Measurements from ENCODE around the gene DISC1. TPM values are rescaled to one million over a fixed set of nuclear protein-coding genes. Genes with fewer than 3 reads are reported as not detected.

The DISC1 gene
- total and polyA plus RNA-seq, 7 experiments from 2014 or later, result 7.8 to 33.8 (median 17.1) TPM

DNA sequence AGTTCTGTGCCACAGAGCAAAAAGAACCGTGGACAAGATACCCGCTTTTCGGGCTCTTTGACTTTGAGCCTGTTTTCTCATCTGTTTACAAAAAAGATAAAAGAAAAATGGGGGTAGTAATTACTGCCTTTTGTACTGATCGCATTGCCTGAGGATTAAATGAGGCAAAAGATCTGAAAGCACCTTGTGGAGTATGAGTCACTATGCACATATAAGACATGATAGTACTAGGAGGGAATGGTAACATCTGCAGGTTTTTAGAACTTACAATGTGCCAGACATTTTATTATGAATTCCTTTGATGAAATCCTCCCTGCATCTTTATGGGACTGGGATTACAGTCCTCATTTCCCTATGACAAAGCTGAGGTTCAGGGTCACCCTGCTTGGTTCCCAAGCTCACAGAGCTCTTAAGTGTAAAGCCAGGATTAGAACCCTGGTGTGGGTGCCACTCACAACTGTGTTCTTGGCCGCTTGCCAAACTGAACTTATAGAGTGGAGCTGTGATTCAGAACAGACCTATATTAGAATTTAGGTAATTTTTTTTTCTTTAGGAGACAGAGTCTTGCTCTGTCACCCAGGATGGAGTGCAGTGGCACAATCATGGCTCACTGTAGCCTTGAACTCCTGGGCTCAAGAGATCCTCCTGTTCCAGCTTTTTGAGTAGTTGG, 1.8 kb downstream of the DISC1 start:
- Mint-ChIP-seq H3K4me3 (peak overlapping the region; percentile 88 to 98 (median 94)), H3K27ac (peak overlapping the region; percentile 77 to 94 (median 90)), H3K27me3 (peaks cover 0 to 19% (median 0%) of the 10 kb centered on the region in 5 donors), H3K9me3 (peaks cover 0 to 2% (median 0%) of the 10 kb centered on the region in 11 donors), H3K4me1 (peaks cover 17 to 64% (median 48%) of the 10 kb centered on the region in 7 donors), H3K36me3 (peaks cover 0 to 7% (median 4%) of the 10 kb centered on the region in 5 donors)
- ATAC-seq, result no peak
- DNase-seq, result peak in 6 of 9 donors; percentile 13 to 35 (median 18)
- Histone ChIP-seq H3K27me3 (ENCODE audit: control insufficient read depth in 2 of 2, insufficient read depth in 2 of 2, low read length in 2 of 2) (no peaks in the 10 kb centered on the region), H3K4me1 (ENCODE audit: control insufficient read depth in 2 of 2, insufficient read depth in 2 of 2, low read length in 2 of 2) (peaks cover 8 to 16% of the 10 kb centered on the region in 2 donors), H3K9me3 (ENCODE audit: control insufficient read depth in 2 of 3, low read length in 3 of 3) (no peaks in the 10 kb centered on the region), H3K36me3 (ENCODE audit: control insufficient read depth in 2 of 3, insufficient read depth in 3 of 3, low read length in 3 of 3) (peaks cover 0 to 4% (median 0%) of the 10 kb centered on the region in 3 experiments), H3K27ac (ENCODE audit: low read depth, low read length) (peak overlapping the region; percentile 60), H3K4me3 (ENCODE audit: low read length) (peak overlapping the region; percentile 74)
- CTCF ChIA-PET, result interaction anchor here (0.5 to 0.8 kb wide), 2 partner anchors 35 to 55 kb away, joined by 3 to 4 read pairs; no protein-coding TSS in a partner anchor
- POLR2A ChIA-PET, result interaction anchor here (0.6 to 1.1 kb wide), 4 partner anchors 15 to 208 kb away, joined by 3 to 5 read pairs (median 4); no protein-coding TSS in a partner anchor
- intact Hi-C loops (cut with micrococcal nuclease), result loop anchor here in 1 of 2 donors (10.0 kb wide), 2 partner anchors 654 to 984 kb away; partner anchors contain the start of genes ARV1, COG2 and TTC13

DNA sequence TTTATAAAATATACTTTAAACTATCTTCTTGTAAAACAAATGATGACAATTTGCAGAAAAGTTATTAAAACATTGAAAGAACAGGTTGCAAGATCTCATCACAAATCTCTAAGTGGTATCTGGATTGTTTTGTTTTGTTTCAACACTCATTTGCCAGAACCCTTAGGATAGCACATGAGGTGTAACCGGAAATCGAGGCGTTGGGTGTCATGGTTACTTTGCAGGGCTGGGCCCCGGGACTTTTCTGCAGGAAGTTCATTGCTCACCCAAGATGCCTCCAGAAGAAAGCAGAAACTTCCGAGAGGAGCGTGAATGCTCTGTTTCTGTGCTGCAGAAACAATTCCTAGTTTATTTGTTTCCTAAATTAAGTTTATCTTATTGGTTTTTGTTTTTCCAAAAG, 2.5 kb downstream of the DISC1 start:
- POLR2A ChIA-PET, result interaction anchor here (1.1 kb wide), 1 partner anchor 16 kb away, joined by 5 read pairs; no protein-coding TSS in a partner anchor
- peaks cover 0 to 2% (median 0%) of the 10 kb centered on the region in 11 donors for H3K9me3 Mint-ChIP-seq
- peak overlapping the region; percentile 41 for H3K27ac ChIP-seq (ENCODE audit: low read depth, low read length)
- DNase-seq, result peak in 3 of 9 donors; percentile 18 to 22 (median 21)
- no peaks in the 10 kb centered on the region for H3K27me3 ChIP-seq (ENCODE audit: control insufficient read depth in 2 of 2, insufficient read depth in 2 of 2, low read length in 2 of 2)
- peaks cover 0 to 12% (median 0%) of the 10 kb centered on the region in 5 donors for H3K27me3 Mint-ChIP-seq
- ATAC-seq, result no peak
- H3K9me3 ChIP-seq (ENCODE audit: control insufficient read depth in 2 of 3, low read length in 3 of 3), result no peaks in the 10 kb centered on the region
- no peak overlapping the region for H3K4me3 ChIP-seq (ENCODE audit: low read length)
- peaks cover 0 to 13% (median 4%) of the 10 kb centered on the region in 5 donors for H3K36me3 Mint-ChIP-seq
- H3K27ac Mint-ChIP-seq, result peak overlapping the region; percentile 9 to 92 (median 68)
- peaks cover 0 to 4% (median 0%) of the 10 kb centered on the region in 3 experiments for H3K36me3 ChIP-seq (ENCODE audit: control insufficient read depth in 2 of 3, insufficient read depth in 3 of 3, low read length in 3 of 3)
- peaks cover 13 to 65% (median 50%) of the 10 kb centered on the region in 7 donors for H3K4me1 Mint-ChIP-seq
- H3K4me3 Mint-ChIP-seq, result peak overlapping the region; percentile 32 to 93 (median 63)
- CTCF ChIA-PET, result interaction anchor here (0.5 to 0.8 kb wide), 2 partner anchors 36 to 54 kb away, joined by 3 to 4 read pairs; no protein-coding TSS in a partner anchor
- intact Hi-C loops (cut with micrococcal nuclease), result loop anchor here in 1 of 2 donors (10.0 kb wide), 2 partner anchors 654 to 984 kb away; partner anchors contain the start of genes ARV1, COG2 and TTC13
- peaks cover 8 to 16% of the 10 kb centered on the region in 2 donors for H3K4me1 ChIP-seq (ENCODE audit: control insufficient read depth in 2 of 2, insufficient read depth in 2 of 2, low read length in 2 of 2)

DNA sequence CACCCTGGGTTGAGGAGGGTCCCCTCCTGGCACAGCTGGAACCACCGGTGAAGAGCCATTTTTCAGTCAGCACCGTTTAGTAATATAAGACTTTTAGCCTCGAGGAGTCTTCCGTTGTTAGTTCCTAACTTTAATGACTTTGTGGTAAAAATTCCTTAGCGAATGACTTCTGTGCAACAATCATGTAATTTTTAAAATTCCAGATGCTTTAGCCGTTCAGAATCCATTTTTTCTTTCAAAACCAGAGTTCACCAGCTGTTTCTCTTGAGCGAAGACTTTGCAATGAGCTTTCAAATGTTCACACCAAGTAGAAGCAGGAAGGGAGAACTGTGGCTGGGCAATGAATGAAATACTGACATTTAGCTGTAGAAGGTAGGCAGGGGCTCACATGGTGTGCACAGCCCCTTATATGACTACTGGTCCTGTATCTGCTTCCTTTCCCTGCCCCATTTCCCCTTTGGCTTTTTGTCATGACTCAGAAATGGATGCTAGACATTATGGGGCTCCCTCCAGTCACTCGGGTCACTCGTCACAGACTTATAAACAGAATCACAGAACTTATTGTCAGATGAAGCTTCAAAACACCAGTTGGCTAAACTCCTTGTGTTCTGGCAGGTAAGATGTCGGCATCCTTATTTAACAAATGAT, 4.1 kb downstream of the DISC1 start:
- DNase-seq (no peak), ATAC-seq (no peak)
- Mint-ChIP-seq H3K27ac (peak overlapping the region in 5 of 9 donors; percentile 43 to 69 (median 56)), H3K9me3 (peaks cover 0 to 2% (median 0%) of the 10 kb centered on the region in 11 donors), H3K4me3 (peak overlapping the region in 1 of 10 donors; percentile 14), H3K27me3 (peaks cover 0 to 3% (median 0%) of the 10 kb centered on the region in 5 donors), H3K4me1 (peaks cover 12 to 69% (median 54%) of the 10 kb centered on the region in 7 donors), H3K36me3 (peaks cover 0 to 14% (median 4%) of the 10 kb centered on the region in 5 donors)
- H3K36me3 ChIP-seq (ENCODE audit: control insufficient read depth in 2 of 3, insufficient read depth in 3 of 3, low read length in 3 of 3), result peaks cover 0 to 4% (median 0%) of the 10 kb centered on the region in 3 experiments
- POLR2A ChIA-PET, result no interaction called here
- H3K9me3 ChIP-seq (ENCODE audit: control insufficient read depth in 2 of 3, low read length in 3 of 3), result no peaks in the 10 kb centered on the region
- no peak overlapping the region for H3K27ac ChIP-seq (ENCODE audit: low read depth, low read length)
- H3K4me3 ChIP-seq (ENCODE audit: low read length), result no peak overlapping the region
- CTCF ChIA-PET, result no interaction called here
- no peaks in the 10 kb centered on the region for H3K27me3 ChIP-seq (ENCODE audit: control insufficient read depth in 2 of 2, insufficient read depth in 2 of 2, low read length in 2 of 2)
- intact Hi-C loops (cut with micrococcal nuclease), result no loop called here
- peaks cover 5 to 14% of the 10 kb centered on the region in 2 donors for H3K4me1 ChIP-seq (ENCODE audit: control insufficient read depth in 2 of 2, insufficient read depth in 2 of 2, low read length in 2 of 2)

DNA sequence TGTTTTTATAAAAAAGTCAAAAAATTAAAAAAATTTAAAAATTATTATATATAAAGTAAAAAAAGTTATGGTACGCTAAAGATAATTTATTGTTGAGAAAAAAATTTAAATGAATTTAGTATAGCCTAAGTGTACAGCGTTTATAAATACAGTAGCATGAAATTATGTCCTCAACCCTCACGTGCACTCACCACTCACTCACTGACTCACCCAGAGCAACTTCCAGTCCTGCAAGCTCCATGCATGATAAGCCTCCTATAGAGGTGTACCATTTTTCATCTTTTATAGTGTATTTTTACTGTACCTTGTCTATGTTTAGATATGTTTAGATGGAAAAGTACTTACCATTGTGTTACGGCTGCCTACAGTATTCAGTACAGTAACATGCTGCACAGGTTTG, 5.1 kb downstream of the DISC1 start:
- peaks cover 0 to 7% of the 10 kb centered on the region in 2 donors for H3K4me1 ChIP-seq (ENCODE audit: control insufficient read depth in 2 of 2, insufficient read depth in 2 of 2, low read length in 2 of 2)
- no peak overlapping the region for H3K27ac ChIP-seq (ENCODE audit: low read depth, low read length)
- no peaks in the 10 kb centered on the region for H3K27me3 ChIP-seq (ENCODE audit: control insufficient read depth in 2 of 2, insufficient read depth in 2 of 2, low read length in 2 of 2)
- peaks cover 0 to 4% (median 0%) of the 10 kb centered on the region in 3 experiments for H3K36me3 ChIP-seq (ENCODE audit: control insufficient read depth in 2 of 3, insufficient read depth in 3 of 3, low read length in 3 of 3)
- Mint-ChIP-seq H3K27ac (no peak overlapping the region), H3K27me3 (no peaks in the 10 kb centered on the region), H3K9me3 (no peaks in the 10 kb centered on the region), H3K36me3 (peaks cover 0 to 20% (median 4%) of the 10 kb centered on the region in 5 donors), H3K4me1 (peaks cover 6 to 65% (median 45%) of the 10 kb centered on the region in 7 donors), H3K4me3 (no peak overlapping the region)
- DNase-seq (no peak), ATAC-seq (no peak)
- ChIA-PET POLR2A (interaction anchor here (0.5 to 0.7 kb wide), 3 partner anchors 8 to 66 kb away, joined by 3 read pairs; no protein-coding TSS in a partner anchor), CTCF (interaction anchor here (0.6 to 1.4 kb wide), 2 partner anchors 10 to 731 kb away, joined by 3 read pairs; no protein-coding TSS in a partner anchor)
- no peaks in the 10 kb centered on the region for H3K9me3 ChIP-seq (ENCODE audit: control insufficient read depth in 2 of 3, low read length in 3 of 3)
- intact Hi-C loops (cut with micrococcal nuclease), result no loop called here
- no peak overlapping the region for H3K4me3 ChIP-seq (ENCODE audit: low read length)

DNA sequence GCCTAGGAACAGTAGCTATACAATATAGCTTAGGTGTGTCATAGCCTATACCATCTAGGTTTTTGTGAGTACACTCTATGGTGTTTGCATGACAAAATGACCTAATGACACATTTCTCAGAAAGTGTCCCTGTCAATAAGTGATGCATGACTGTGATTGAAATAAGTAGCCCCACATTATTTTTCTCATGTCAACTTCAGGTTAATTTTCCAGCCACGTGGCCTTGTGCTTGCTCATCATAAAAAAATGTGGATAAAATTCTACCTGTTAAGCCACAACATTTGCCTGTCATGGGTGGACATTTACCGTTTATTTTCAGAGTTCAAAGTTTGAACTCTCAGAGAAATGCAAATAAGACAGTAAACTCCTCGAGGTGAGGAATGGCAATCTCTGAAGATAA, 5.5 kb downstream of the DISC1 start:
- ATAC-seq (no peak), DNase-seq (no peak)
- Histone ChIP-seq H3K27ac (ENCODE audit: low read depth, low read length) (no peak overlapping the region), H3K27me3 (ENCODE audit: control insufficient read depth in 2 of 2, insufficient read depth in 2 of 2, low read length in 2 of 2) (no peaks in the 10 kb centered on the region), H3K36me3 (ENCODE audit: control insufficient read depth in 2 of 3, insufficient read depth in 3 of 3, low read length in 3 of 3) (peaks cover 0 to under 1% (median 0%) of the 10 kb centered on the region in 3 experiments), H3K9me3 (ENCODE audit: control insufficient read depth in 2 of 3, low read length in 3 of 3) (no peaks in the 10 kb centered on the region), H3K4me3 (ENCODE audit: low read length) (no peak overlapping the region), H3K4me1 (ENCODE audit: control insufficient read depth in 2 of 2, insufficient read depth in 2 of 2, low read length in 2 of 2) (peaks cover 0 to 7% of the 10 kb centered on the region in 2 donors)
- no peaks in the 10 kb centered on the region for H3K27me3 Mint-ChIP-seq
- CTCF ChIA-PET, result interaction anchor here (0.6 to 1.4 kb wide), 3 partner anchors 10 to 732 kb away, joined by 3 read pairs; no protein-coding TSS in a partner anchor
- peaks cover 6 to 65% (median 45%) of the 10 kb centered on the region in 7 donors for H3K4me1 Mint-ChIP-seq
- intact Hi-C loops (cut with micrococcal nuclease), result no loop called here
- no peaks in the 10 kb centered on the region for H3K9me3 Mint-ChIP-seq
- H3K27ac Mint-ChIP-seq, result peak overlapping the region in 3 of 9 donors; percentile 7 to 28 (median 22)
- H3K36me3 Mint-ChIP-seq, result peaks cover 0 to 20% (median 4%) of the 10 kb centered on the region in 5 donors
- POLR2A ChIA-PET, result interaction anchor here (0.5 to 0.7 kb wide), 3 partner anchors 8 to 268 kb away, joined by 3 to 4 read pairs (median 3); no protein-coding TSS in a partner anchor
- no peak overlapping the region for H3K4me3 Mint-ChIP-seq

DNA sequence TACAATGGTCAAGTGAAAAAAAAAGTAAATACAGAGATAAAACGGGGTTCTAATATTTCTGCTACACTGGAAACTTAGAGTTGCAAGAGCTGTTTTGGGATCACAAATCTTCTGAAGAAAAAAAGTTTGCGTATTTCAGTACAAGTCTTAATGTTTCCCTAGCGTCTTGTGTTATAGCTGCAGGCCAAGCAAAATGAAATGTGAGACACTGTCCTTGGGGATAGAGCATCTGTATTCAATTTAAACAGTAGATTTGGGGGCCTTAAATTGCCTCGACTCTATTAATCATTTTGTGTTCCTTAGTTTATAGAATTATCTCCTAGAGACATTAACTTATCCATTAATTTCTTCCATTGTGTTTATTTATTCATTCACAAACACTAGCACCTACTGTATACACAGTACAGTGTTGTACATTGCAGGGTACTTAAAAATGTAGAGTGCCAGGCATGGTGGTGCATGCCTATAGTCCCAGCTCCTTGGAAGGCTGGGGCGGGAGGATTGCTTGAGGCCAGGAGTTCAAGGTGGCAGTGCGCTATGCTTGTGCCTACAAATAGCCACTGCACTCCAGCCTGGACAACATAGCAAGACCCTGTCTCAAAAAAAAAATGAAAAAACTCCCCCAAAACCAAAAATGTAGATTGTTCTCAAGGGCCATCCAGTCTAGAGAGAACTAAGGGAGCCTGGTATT, 7.9 kb downstream of the DISC1 start:
- Mint-ChIP-seq H3K9me3 (peaks cover 0 to 6% (median 0%) of the 10 kb centered on the region in 11 donors), H3K36me3 (peaks cover 0 to 32% (median 15%) of the 10 kb centered on the region in 5 donors), H3K4me3 (no peak overlapping the region), H3K27me3 (no peaks in the 10 kb centered on the region), H3K27ac (peak overlapping the region in 2 of 9 donors; percentile 12 to 16), H3K4me1 (peaks cover 12 to 64% (median 44%) of the 10 kb centered on the region in 7 donors)
- Histone ChIP-seq H3K9me3 (ENCODE audit: control insufficient read depth in 2 of 3, low read length in 3 of 3) (no peaks in the 10 kb centered on the region), H3K36me3 (ENCODE audit: control insufficient read depth in 2 of 3, insufficient read depth in 3 of 3, low read length in 3 of 3) (no peaks in the 10 kb centered on the region), H3K27ac (ENCODE audit: low read depth, low read length) (no peak overlapping the region), H3K4me3 (ENCODE audit: low read length) (no peak overlapping the region), H3K4me1 (ENCODE audit: control insufficient read depth in 2 of 2, insufficient read depth in 2 of 2, low read length in 2 of 2) (no peaks in the 10 kb centered on the region), H3K27me3 (ENCODE audit: control insufficient read depth in 2 of 2, insufficient read depth in 2 of 2, low read length in 2 of 2) (no peaks in the 10 kb centered on the region)
- CTCF ChIA-PET, result no interaction called here
- ATAC-seq, result no peak
- no peak for DNase-seq
- intact Hi-C loops (cut with micrococcal nuclease), result no loop called here
- POLR2A ChIA-PET, result no interaction called here
